ENCODE results near the gene NRTN.
A peak's percentile ranks its signal among the peaks of the same experiment; 100 is the strongest.

Gene NRTN

GRCh38 chr19:5804516-5805461, at the start of gene NRTN:
NRTN (plus strand) TSS chr19:5805067; CDS start chr19:5824166, 19,099 bp downstream.
- TF ChIP-seq ZFX (IDR thresholded peaks at IDR 0.05; ENCODE audit: borderline replicate concordance) (no peak), CTCF (IDR thresholded peaks at IDR 0.05) (no peak)

DNA sequence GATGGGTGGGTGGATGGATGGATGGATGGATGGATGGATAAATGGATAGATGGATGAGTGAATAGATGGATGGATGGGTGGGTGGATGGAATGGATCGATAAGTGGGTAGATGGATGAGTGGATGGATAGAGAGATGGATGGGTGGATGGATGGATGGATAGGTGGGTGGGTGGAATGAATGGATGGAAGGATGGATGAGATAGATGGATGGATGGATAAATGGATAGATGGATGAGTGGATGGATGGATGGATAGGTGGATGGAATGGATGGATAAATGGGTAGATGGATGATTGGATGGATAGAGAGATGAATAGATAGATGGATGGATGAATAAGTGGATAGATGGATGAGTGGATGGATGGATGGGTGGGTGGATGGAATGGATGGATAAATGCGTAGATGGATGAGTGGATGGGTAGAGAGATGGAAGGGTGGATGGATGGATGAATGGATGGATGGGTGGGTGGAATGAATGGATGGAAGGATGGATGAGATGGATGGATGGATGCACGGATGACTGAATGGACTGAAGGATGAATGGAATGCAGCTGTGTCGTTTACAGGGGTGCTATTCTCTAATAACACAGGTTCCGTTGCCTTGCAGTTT, 42.2 kb upstream of the NRTN start:
- TF ChIP-seq CTCF (IDR thresholded peaks at IDR 0.05) (no peak), ZFX (IDR thresholded peaks at IDR 0.05; ENCODE audit: borderline replicate concordance) (no peak)
- H3K27ac ChIP-seq = no peak overlapping the region

More at GRCh38 chr19:5804516-5805461, at the start of gene NRTN:
- no peak within 1 kb of the TSS for H3K27ac ChIP-seq

DNA sequence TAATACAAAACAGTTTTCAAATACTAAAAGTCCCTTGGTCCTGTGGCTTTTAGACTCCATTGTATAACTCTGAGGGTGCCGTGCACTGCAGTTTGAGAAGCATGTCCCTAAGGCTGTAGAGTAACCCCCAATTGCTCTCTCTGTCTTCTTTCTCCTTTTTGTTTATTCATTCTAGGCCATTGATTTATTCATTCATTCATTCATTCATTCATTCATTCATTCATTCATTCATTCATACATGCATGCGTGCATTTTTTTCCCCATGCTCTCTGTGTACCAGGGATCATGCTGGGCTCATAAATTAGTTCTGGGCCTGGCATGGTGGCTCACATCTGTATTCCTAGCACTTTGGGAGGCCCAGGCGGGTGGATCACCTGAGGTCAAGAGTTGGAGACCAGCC, 39.6 kb upstream of the NRTN start:
- no peak overlapping the region for H3K27ac ChIP-seq
- TF ChIP-seq CTCF (IDR thresholded peaks at IDR 0.05) = no peak

DNA sequence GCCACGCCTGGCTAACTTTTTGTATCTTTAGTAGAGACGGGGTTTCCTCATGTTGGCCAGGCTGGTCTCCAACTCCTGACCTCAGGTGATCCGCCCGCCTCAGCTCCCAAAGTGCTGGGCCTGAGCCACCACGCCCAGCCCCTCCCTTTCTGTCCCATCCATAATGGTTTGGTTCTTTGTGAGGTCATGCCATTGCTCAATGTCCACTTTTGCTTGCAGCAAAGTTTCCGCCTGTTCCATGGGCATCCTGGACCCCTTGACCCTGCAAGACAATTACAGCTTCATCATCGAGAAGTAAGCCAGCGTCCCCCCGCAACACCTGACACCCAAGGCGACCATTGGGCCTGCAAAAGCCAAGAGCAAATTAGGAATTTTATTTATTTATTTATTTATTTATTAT, 36.9 kb upstream of the NRTN start:
- TF ChIP-seq CTCF (IDR thresholded peaks at IDR 0.05) (no peak), ZFX (IDR thresholded peaks at IDR 0.05; ENCODE audit: borderline replicate concordance) (no peak)
- no peak overlapping the region for H3K27ac ChIP-seq

GRCh38 chr19:5772416-5772815, 32.5 kb upstream of the NRTN start:
- TF ChIP-seq CTCF (IDR thresholded peaks at IDR 0.05) (no peak), ZFX (IDR thresholded peaks at IDR 0.05; ENCODE audit: borderline replicate concordance) (no peak)
- H3K27ac ChIP-seq = no peak overlapping the region

DNA sequence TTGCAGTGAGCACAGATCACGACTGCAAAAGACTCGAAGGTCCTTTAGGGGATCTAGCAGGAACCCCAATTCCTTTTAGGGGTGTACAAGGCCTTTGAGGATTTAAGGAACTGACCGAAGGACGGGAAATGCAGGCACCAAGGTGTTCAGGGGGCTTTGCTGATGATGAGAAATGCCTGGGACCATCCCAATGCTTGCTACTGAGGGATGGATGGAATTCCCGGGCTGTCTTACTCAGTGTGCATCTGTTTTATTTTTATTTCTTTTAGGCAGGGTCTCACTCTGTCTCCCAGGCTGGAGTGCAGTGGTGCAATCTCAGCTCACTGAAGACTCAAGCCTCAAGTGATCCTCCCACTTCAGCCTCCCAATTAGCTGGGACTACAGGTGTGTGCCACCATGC, 31.6 kb upstream of the NRTN start:
- TF ChIP-seq ZFX (IDR thresholded peaks at IDR 0.05; ENCODE audit: borderline replicate concordance) (no peak), CTCF (IDR thresholded peaks at IDR 0.05) (no peak)
- 0 out of 2 replicates have a peak overlapping the region, but pooled peaks have one; percentile 18 for H3K27ac ChIP-seq

DNA sequence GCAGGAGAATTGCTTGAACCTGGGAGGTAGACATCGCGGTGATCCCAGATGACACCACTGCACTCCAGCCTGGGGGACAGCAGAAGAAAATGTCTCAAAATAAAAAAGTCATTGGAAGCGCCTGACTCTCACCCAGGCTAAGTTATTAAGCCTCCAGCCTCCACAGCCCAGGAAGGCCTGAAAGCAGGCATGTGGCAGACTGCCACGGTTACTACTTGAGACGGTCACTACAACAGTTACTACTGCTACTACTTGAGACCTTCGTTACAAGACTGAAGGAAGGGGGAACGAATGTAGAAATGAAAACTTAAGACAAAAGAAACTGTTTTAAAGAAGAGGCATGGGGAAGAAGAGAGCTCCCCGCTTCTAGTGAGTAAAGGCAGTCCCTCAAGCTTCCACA, 29.9 kb upstream of the NRTN start:
- no peak for TF ChIP-seq CTCF (IDR thresholded peaks at IDR 0.05)
- TF ChIP-seq ZFX (IDR thresholded peaks at IDR 0.05; ENCODE audit: borderline replicate concordance) = no peak

More for the DNA sequence above, 29.9 kb upstream of the NRTN start:
- no peak overlapping the region for H3K27ac ChIP-seq

Data from 22Rv1 (cell line).